ENCODE results near the gene EIF2S1. TPM values are rescaled to one million over a fixed set of nuclear protein-coding genes. Genes with fewer than 3 reads are reported as not detected.

The EIF2S1 gene
- total and polyA plus RNA-seq, 2 of the 13 experiments (the other 11 are each of a cell fraction or from before 2014, with no cell fraction given), result 49.1 to 246 TPM

DNA sequence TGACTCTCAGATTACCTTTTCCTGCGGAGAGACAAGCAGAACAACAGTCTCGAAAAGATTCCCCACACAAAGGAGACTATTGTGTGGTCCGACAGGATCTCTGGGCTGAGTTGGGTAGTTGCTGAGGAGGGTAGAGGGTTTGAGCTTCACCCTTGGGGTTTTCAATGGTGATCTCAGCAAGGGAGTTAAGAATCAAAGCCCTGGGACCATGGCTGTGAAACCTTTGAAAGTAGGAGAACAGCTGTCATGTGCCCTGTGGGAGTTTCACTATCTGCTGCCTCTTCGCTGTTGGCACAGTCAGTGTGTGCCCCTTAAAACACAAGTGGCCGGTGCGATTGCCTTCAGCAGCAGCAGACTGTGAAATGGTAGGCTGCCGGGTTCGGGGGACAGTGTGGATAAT, 66.0 kb downstream of the EIF2S1 start:
- no peak for FAIRE-seq
- no peak overlapping the region for H3K4me3 ChIP-seq (replicated peaks in 1 of 3; ENCODE audit: insufficient read depth in 1 of 3, low read depth in 2 of 3, low read length in 3 of 3)
- H3K27ac ChIP-seq (ENCODE audit: extremely low read length, insufficient read depth, low read length), result no peak overlapping the region
- no peaks in the 10 kb centered on the region for H3K9me3 ChIP-seq (ENCODE audit: low read length)
- no peak for DNase-seq (ENCODE audit: low spot score)
- no peaks in the 10 kb centered on the region for H4K20me1 ChIP-seq (ENCODE audit: insufficient read depth, low read length)
- BruUV-seq (replicated peaks), result no TSS peak
- POLR2A ChIA-PET, result no interaction called here
- in situ Hi-C loops (cut with HindIII; ENCODE audit: extremely low pct_ligation_motif_present, low pct_unique_long_range_greater_than_20kb) (no loop called here), intact Hi-C loops (cut with micrococcal nuclease; ENCODE audit: unreplicated experiment) (loop anchor here (5.0 to 10.0 kb wide), 3 partner anchors 101 to 279 kb away; partner anchors contain the start of gene RDH12)
- peaks cover 32% of the 10 kb centered on the region for H3K4me1 ChIP-seq (ENCODE audit: insufficient read depth, low read length)
- ATAC-seq, result no peak
- H3K79me2 ChIP-seq (ENCODE audit: insufficient read depth, low read length), result no peaks in the 10 kb centered on the region
- H2AFZ ChIP-seq (ENCODE audit: low read length), result no peak overlapping the region
- H3K27me3 ChIP-seq (ENCODE audit: control insufficient read depth in 1 of 2, insufficient read depth in 2 of 2, low read length in 2 of 2), result peaks cover 2 to 5% of the 10 kb centered on the region in 2 experiments; a peak in 3 of 5 replicates
- no peak overlapping the region for H3K9ac ChIP-seq (ENCODE audit: insufficient read depth, low read depth, low read length)
- H3K4me2 ChIP-seq (ENCODE audit: low read depth, low read length), result no peak overlapping the region
- WGBS (ENCODE audit: low lambda C conversion rate), result 47% methylated on average over 7 of the region's 8 CpGs
- CTCF ChIA-PET (ENCODE audit: low intra/inter-chr PET ratio, low total read pairs), result interaction anchor here (1.3 to 3.8 kb wide), 2 partner anchors 145 to 241 kb away, joined by 3 to 22 read pairs; no protein-coding TSS in a partner anchor
- no peak for TF ChIP-seq ZGPAT (CRISPR knock-in tag; IDR thresholded peaks at IDR 0.05)
- TF ChIP-seq ZNF747 (CRISPR knock-in tag; IDR thresholded peaks at IDR 0.05; ENCODE audit: borderline replicate concordance), result no peak
- no peak for TF ChIP-seq ZBTB49 (CRISPR knock-in tag; IDR thresholded peaks at IDR 0.05; ENCODE audit: borderline replicate concordance)
- no peak for TF ChIP-seq RXRB (CRISPR knock-in tag; IDR thresholded peaks at IDR 0.05; ENCODE audit: borderline replicate concordance)
- TF ChIP-seq ZNF619 (CRISPR knock-in tag; IDR thresholded peaks at IDR 0.05), result no peak
- TF ChIP-seq MAFK (conservative IDR thresholded peaks at IDR 0.05 in 1 of 2, IDR thresholded peaks at IDR 0.05 in 1 of 2; ENCODE audit: low read length in 2 of 2), result no peak
- no peak for TF ChIP-seq ZNF251 (CRISPR knock-in tag; IDR thresholded peaks at IDR 0.05)
- TF ChIP-seq ZZZ3 (CRISPR knock-in tag; IDR thresholded peaks at IDR 0.05; ENCODE audit: borderline replicate concordance), result no peak
- TF ChIP-seq SIX4 (CRISPR knock-in tag; IDR thresholded peaks at IDR 0.05), result no peak
- no peak for TF ChIP-seq ETV5 (CRISPR knock-in tag; IDR thresholded peaks at IDR 0.05; ENCODE audit: borderline replicate concordance)
- TF ChIP-seq SMARCC2 (IDR thresholded peaks at IDR 0.05), result no peak
- TF ChIP-seq REXO4 (CRISPR knock-in tag; IDR thresholded peaks at IDR 0.05; ENCODE audit: borderline replicate concordance), result no peak
- no peak for TF ChIP-seq ZNF615 (CRISPR knock-in tag; IDR thresholded peaks at IDR 0.05; ENCODE audit: borderline replicate concordance)
- TF ChIP-seq SCMH1 (CRISPR knock-in tag; IDR thresholded peaks at IDR 0.05; ENCODE audit: borderline replicate concordance), result no peak
- TF ChIP-seq HOMEZ (CRISPR knock-in tag; IDR thresholded peaks at IDR 0.05; ENCODE audit: low read depth), result no peak
- no peaks in the 10 kb centered on the region for H3K36me3 ChIP-seq (replicated peaks in 1 of 2; ENCODE audit: control insufficient read depth in 1 of 2, insufficient read depth in 2 of 2, low read length in 2 of 2)
